HepG2 (cell line): ENCODE data around the gene ZFAND3. TPM values are rescaled to one million over a fixed set of nuclear protein-coding genes. Genes with fewer than 3 reads are reported as not detected.

ENCODE experiments used
- FOSL2 ChIP-seq: sonication (generic); formaldehyde crosslinking; IDR thresholded peaks from 2 replicates; pipeline ENCODE4 v1.4.0; 2020; ENCODE audit warnings: missing genetic modification reagents
- IKZF4 ChIP-seq: sonication (generic); formaldehyde crosslinking; IDR thresholded peaks from 2 replicates; pipeline ENCODE4 v1.5.1; 2020; ENCODE audit warnings: borderline replicate concordance, mild to moderate bottlenecking, low read depth, missing genetic modification reagents; ENCODE audit errors: not compliant biosample characterization
- JDP2 ChIP-seq: sonication (generic); formaldehyde crosslinking; IDR thresholded peaks from 2 replicates; pipeline ENCODE4 v1.8.1; 2022; ENCODE audit warnings: missing genetic modification reagents, borderline replicate concordance
- LCORL ChIP-seq, 2 experiments: fragments of 450-650 bp in 1 of 2; sonication (generic) in 1 of 2; formaldehyde crosslinking in 1 of 2; IDR thresholded peaks; 2 replicates each; pipeline versions ENCODE4 v1.5.0 to v1.6.1; 2017 to 2020; ENCODE audit warnings: antibody characterized with exemption in 1 of 2, missing genetic modification reagents in 1 of 2
- MED1 ChIP-seq: sonication (generic); formaldehyde crosslinking; IDR thresholded peaks from 2 replicates; pipeline ENCODE4 v1.4.0; 2020; ENCODE audit warnings: missing genetic modification reagents
- MTA1 ChIP-seq: sonication (generic); formaldehyde crosslinking; IDR thresholded peaks from 2 replicates; pipeline ENCODE4 v1.4.0; 2020; ENCODE audit warnings: missing genetic modification reagents, mild to moderate bottlenecking, borderline replicate concordance
- MTF1 ChIP-seq: sonication (generic); formaldehyde crosslinking; IDR thresholded peaks from 2 replicates; pipeline ENCODE4 v1.5.0; 2020; ENCODE audit warnings: missing genetic modification reagents
- NFIC ChIP-seq: IDR thresholded peaks from 2 replicates; pipeline ENCODE4 v1.6.1; 2012; ENCODE audit warnings: mild to moderate bottlenecking, low read length, inconsistent platforms
- NR2C2 ChIP-seq: sonication (generic); formaldehyde crosslinking; IDR thresholded peaks from 2 replicates; pipeline ENCODE4 v1.4.0; 2020; ENCODE audit warnings: missing genetic modification reagents, mild to moderate bottlenecking, moderate library complexity, borderline replicate concordance
- PHF5A ChIP-seq: IDR thresholded peaks from one replicate; pipeline ENCODE4 v1.6.1; 2018; ENCODE audit warnings: low read depth, missing genetic modification reagents; ENCODE audit not compliant: unreplicated experiment
- PLSCR1 ChIP-seq: sonication (generic); formaldehyde crosslinking; IDR thresholded peaks from 2 replicates; pipeline ENCODE4 v1.5.0; 2020; ENCODE audit warnings: missing genetic modification reagents, mild to moderate bottlenecking, borderline replicate concordance
- POLR2G ChIP-seq: fragments of 200-400 bp; formaldehyde crosslinking; IDR thresholded peaks from 2 replicates; pipeline ENCODE4 v1.6.1; 2018; ENCODE audit warnings: mild to moderate bottlenecking, low read depth, low read length, moderate library complexity
- SMC3 ChIP-seq: IDR thresholded peaks from 2 replicates; pipeline ENCODE4 v1.6.1; 2011; ENCODE audit warnings: low read length, improper control_type of control experiment
- SOX6 ChIP-seq, 2 experiments: fragments of 450-650 bp in 1 of 2; sonication (generic) in 1 of 2; formaldehyde crosslinking in 1 of 2; IDR thresholded peaks; 2 replicates each; pipeline versions ENCODE4 v1.4.0 to v1.6.1; 2017 to 2020; ENCODE audit warnings: antibody characterized with exemption in 1 of 2, mild to moderate bottlenecking in 1 of 2, missing genetic modification reagents in 1 of 2
- SP4 ChIP-seq: sonication (generic); formaldehyde crosslinking; IDR thresholded peaks from 2 replicates; pipeline ENCODE4 v1.8.1; 2023; ENCODE audit warnings: mild to moderate bottlenecking, missing genetic modification reagents
- TFAP4 ChIP-seq: sonication (generic); IDR thresholded peaks from 2 replicates; pipeline ENCODE4 v1.6.1; 2016; ENCODE audit warnings: low read depth, borderline replicate concordance
- ZBTB21 ChIP-seq: sonication (generic); formaldehyde crosslinking; IDR thresholded peaks from 2 replicates; pipeline ENCODE4 v1.4.0; 2020; ENCODE audit warnings: missing genetic modification reagents
- ZNF350 ChIP-seq: sonication (generic); formaldehyde crosslinking; IDR thresholded peaks from 2 replicates; pipeline ENCODE4 v1.4.0; 2020; ENCODE audit warnings: mild to moderate bottlenecking, low read depth, missing genetic modification reagents, borderline replicate concordance
- ZNF670 ChIP-seq: sonication (generic); formaldehyde crosslinking; IDR thresholded peaks from 2 replicates; pipeline ENCODE4 v1.8.0; 2022; ENCODE audit warnings: mild to moderate bottlenecking, missing genetic modification reagents, borderline replicate concordance
- ZNF773 ChIP-seq: sonication (generic); formaldehyde crosslinking; IDR thresholded peaks from 2 replicates; pipeline ENCODE4 v1.4.0; 2020; ENCODE audit warnings: missing genetic modification reagents, borderline replicate concordance
- ZSCAN21 ChIP-seq: sonication (generic); formaldehyde crosslinking; IDR thresholded peaks from 2 replicates; pipeline ENCODE4 v1.8.0; 2022; ENCODE audit warnings: mild to moderate bottlenecking, missing genetic modification reagents, moderate library complexity, borderline replicate concordance
- polyA plus RNA-seq, 8 experiments: library from polyadenylated mRNA; depleted of rRNA in 3 of 8; stranded (reverse) in 7 of 8; unstranded in 1 of 8; fragments of >200 nt; fragmentation: Illumina TruSeq in 4 of 8; extraction: Trizol in 4 of 8; gene quantifications; 2 replicates each; pipeline versions ENCODE4 v1.2.1 to v1.2.3, GENCODE V29; 2011 to 2016; ENCODE audit warnings: low read depth in 4 of 8, missing spikeins in 1 of 8, mixed read lengths in 1 of 8; ENCODE audit not compliant: insufficient read depth in 1 of 8
- total RNA-seq, 5 experiments: library from RNA; depleted of rRNA; stranded (reverse); fragments of >200 nt; fragmentation: Illumina TruSeq; extraction: Trizol; gene quantifications; 2 replicates each; pipeline ENCODE4 v1.2.3, GENCODE V29; 2016; ENCODE audit warnings: low read depth in 1 of 5
- TF ChIP-seq, protein P1 (sequence below): IDR thresholded peaks from 2 replicates; pipeline ENCODE4 v1.6.1; 2016; ENCODE audit warnings: low read depth, borderline replicate concordance
- TF ChIP-seq, protein P2 (sequence below): IDR thresholded peaks from 2 replicates; pipeline ENCODE4 v1.6.1; 2016; ENCODE audit warnings: missing compliant biosample characterization, missing genetic modification reagents, borderline replicate concordance
- TF ChIP-seq, protein P3 (sequence below): IDR thresholded peaks from 2 replicates; pipeline ENCODE4 v1.6.1; 2016; ENCODE audit warnings: missing biosample characterization, missing genetic modification reagents, low read depth
- TF ChIP-seq, protein P4 (sequence below): sonication (generic); formaldehyde crosslinking; IDR thresholded peaks from 2 replicates; pipeline ENCODE4 v1.4.0; 2020; ENCODE audit warnings: mild to moderate bottlenecking, missing genetic modification reagents

ZFAND3 gene
- total and polyA plus RNA-seq, 2 of the 13 experiments (the other 11 are each of a cell fraction or from before 2014, with no cell fraction given), result 16.4 to 17.1 TPM

DNA sequence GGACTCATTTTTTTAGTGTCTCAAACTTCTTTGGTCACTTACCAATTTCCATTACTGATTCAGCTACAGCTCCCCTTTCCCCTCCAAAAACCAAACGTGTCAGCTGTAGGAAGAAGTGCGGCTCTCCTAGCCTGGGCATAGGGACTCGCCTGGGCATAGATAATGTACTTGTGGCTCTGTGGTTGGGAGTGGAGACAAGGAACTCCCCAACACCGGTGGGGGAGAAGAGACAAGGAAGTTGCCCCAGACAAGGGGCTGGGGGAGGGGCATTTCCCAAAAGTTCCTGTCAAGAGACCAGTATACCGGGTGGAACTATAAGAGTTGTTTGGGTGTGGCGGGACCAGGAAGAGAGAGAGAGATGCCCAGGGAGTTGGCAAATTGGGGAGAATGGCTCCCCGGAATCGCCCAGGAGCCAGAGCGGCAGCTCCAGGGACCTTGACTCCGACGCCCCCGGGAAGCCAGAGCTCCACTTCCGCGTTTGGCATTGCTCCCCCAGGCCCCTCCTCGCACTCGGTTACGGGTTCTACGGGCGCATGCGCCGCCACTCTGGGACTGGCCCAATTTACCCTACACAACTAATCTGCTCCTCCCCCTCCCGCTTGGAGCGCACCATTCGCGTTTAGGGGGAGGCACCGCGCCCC, 871 bp upstream of the ZFAND3 start (continued):
- no peak for TF ChIP-seq TFAP4
- TF ChIP-seq POLR2G, result peak; percentile 94
- TF ChIP-seq, protein P1, sequence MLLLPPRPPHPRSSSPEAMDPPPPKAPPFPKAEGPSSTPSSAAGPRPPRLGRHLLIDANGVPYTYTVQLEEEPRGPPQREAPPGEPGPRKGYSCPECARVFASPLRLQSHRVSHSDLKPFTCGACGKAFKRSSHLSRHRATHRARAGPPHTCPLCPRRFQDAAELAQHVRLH (CRISPR knock-in tag), result no peak
- TF ChIP-seq IKZF4 (CRISPR knock-in tag), result peak; percentile 37
- TF ChIP-seq ZNF670 (CRISPR knock-in tag), result no peak
- peak; percentile 75 for TF ChIP-seq ZSCAN21 (CRISPR knock-in tag)
- TF ChIP-seq SOX6 (IDR thresholded peaks at IDR 0.05), result no peak
- TF ChIP-seq SOX6 (CRISPR knock-in tag; IDR thresholded peaks at IDR 0.05), result no peak
- TF ChIP-seq, protein P2, sequence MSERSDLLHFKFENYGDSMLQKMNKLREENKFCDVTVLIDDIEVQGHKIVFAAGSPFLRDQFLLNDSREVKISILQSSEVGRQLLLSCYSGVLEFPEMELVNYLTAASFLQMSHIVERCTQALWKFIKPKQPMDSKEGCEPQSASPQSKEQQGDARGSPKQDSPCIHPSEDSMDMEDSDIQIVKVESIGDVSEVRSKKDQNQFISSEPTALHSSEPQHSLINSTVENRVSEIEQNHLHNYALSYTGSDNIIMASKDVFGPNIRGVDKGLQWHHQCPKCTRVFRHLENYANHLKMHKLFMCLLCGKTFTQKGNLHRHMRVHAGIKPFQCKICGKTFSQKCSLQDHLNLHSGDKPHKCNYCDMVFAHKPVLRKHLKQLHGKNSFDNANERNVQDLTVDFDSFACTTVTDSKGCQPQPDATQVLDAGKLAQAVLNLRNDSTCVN (CRISPR knock-in tag), result no peak
- TF ChIP-seq ZNF350 (CRISPR knock-in tag), result peak; percentile 93
- TF ChIP-seq SP4 (CRISPR knock-in tag), result no peak
- peak; percentile 19 for TF ChIP-seq PHF5A (CRISPR knock-in tag)
- TF ChIP-seq PLSCR1 (CRISPR knock-in tag), result no peak
- TF ChIP-seq MED1 (CRISPR knock-in tag), result peak; percentile 37
- TF ChIP-seq NFIC, result no peak
- TF ChIP-seq, protein P3, sequence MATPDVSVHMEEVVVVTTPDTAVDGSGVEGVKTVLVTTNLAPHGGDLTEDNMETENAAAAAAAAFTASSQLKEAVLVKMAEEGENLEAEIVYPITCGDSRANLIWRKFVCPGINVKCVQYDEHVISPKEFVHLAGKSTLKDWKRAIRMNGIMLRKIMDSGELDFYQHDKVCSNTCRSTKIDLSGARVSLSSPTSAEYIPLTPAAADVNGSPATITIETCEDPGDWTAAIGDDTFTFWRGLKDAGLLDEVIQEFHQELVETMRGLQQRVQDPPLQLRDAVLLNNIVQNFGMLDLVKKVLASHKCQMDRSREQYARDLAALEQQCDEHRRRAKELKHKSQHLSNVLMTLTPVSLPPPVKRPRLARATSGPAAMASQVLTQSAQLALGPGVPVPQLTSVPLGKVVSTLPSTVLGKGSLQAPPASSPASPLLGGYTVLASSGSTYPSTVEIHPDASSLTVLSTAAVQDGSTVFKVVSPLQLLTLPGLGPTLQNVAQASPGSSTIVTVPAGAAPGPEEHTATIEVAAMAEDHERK (CRISPR knock-in tag), result no peak
- TF ChIP-seq FOSL2 (CRISPR knock-in tag), result peak; percentile 4; the same call in 1 of the 2 replicates
- TF ChIP-seq LCORL (IDR thresholded peaks at IDR 0.05), result no peak
- peak; percentile 69; the same call in 1 of the 2 replicates for TF ChIP-seq LCORL (CRISPR knock-in tag; IDR thresholded peaks at IDR 0.05)
- peak; percentile 74; the same call in 1 of the 2 replicates for TF ChIP-seq ZNF773
- TF ChIP-seq JDP2 (CRISPR knock-in tag), result no peak
- TF ChIP-seq MTF1 (CRISPR knock-in tag), result no peak
- no peak for TF ChIP-seq MTA1 (CRISPR knock-in tag)
- TF ChIP-seq NR2C2 (CRISPR knock-in tag), result no peak
- no peak for TF ChIP-seq ZBTB21 (CRISPR knock-in tag)
- TF ChIP-seq SMC3, result no peak
- TF ChIP-seq, protein P4, sequence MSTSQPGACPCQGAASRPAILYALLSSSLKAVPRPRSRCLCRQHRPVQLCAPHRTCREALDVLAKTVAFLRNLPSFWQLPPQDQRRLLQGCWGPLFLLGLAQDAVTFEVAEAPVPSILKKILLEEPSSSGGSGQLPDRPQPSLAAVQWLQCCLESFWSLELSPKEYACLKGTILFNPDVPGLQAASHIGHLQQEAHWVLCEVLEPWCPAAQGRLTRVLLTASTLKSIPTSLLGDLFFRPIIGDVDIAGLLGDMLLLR (CRISPR knock-in tag), result no peak
